K562 (cell line): Measurements from ENCODE around the gene RFT1. TPM values are rescaled to one million over a fixed set of nuclear protein-coding genes. Genes with fewer than 3 reads are reported as not detected.

Source experiments
- BHLHE40 ChIP-seq: IDR thresholded peaks from 2 replicates; pipeline ENCODE4 v1.6.1; 2011; ENCODE audit warnings: low read length, improper control_type of control experiment
- EGR1 ChIP-seq: fragments of 450-650 bp; conservative IDR thresholded peaks from 2 replicates; pipeline ENCODE4 v1.6.1; 2017; ENCODE audit warnings: mild to moderate bottlenecking
- GTF2E2 ChIP-seq: fragments of 200-800 bp; sonication (Bioruptor generic); IDR thresholded peaks from 2 replicates; pipeline ENCODE4 v1.6.1; 2016; ENCODE audit warnings: missing genetic modification characterization, missing compliant biosample characterization
- IRF9 ChIP-seq: fragments of 450-650 bp; IDR thresholded peaks from 2 replicates; pipeline ENCODE4 v1.6.1; 2016; ENCODE audit warnings: missing biosample characterization, missing genetic modification characterization
- KLF1 ChIP-seq: fragments of 450-650 bp; IDR thresholded peaks from 2 replicates; pipeline ENCODE4 v1.6.1; 2016; ENCODE audit warnings: missing genetic modification characterization, missing compliant biosample characterization
- L3MBTL2 ChIP-seq: fragments of 450-650 bp; IDR thresholded peaks from 2 replicates; pipeline ENCODE4 v1.6.1; 2016; ENCODE audit warnings: mild to moderate bottlenecking, moderate library complexity
- MECOM ChIP-seq: fragments of 250-450 bp; sonication (Bioruptor Pico); IDR thresholded peaks from 2 replicates; pipeline ENCODE4 v1.8.0; 2022; ENCODE audit warnings: inconsistent platforms
- NBN ChIP-seq: fragments of 450-650 bp; IDR thresholded peaks from 2 replicates; pipeline ENCODE4 v1.6.1; 2016; ENCODE audit warnings: low read depth, mild to moderate bottlenecking
- NCOA6 ChIP-seq: fragments of 450-650 bp; IDR thresholded peaks from 2 replicates; pipeline ENCODE4 v1.6.1; 2017; ENCODE audit warnings: mild to moderate bottlenecking
- NFIC ChIP-seq: fragments of 450-650 bp; IDR thresholded peaks from 2 replicates; pipeline ENCODE4 v1.6.1; 2017; ENCODE audit warnings: mild to moderate bottlenecking, inconsistent platforms
- NFIX ChIP-seq: fragments of 250-450 bp; sonication (Bioruptor Pico); IDR thresholded peaks from 2 replicates; pipeline ENCODE4 v1.4.0; 2020; ENCODE audit warnings: low read depth, mild to moderate bottlenecking, moderate library complexity
- POLR2AphosphoS2 ChIP-seq: IDR thresholded peaks from 2 replicates; pipeline ENCODE4 v1.6.1; 2012; ENCODE audit warnings: low read length, improper control_type of control experiment
- RFX5 ChIP-seq: IDR thresholded peaks from 2 replicates; pipeline ENCODE4 v1.6.1; 2011; ENCODE audit warnings: low read depth, mild to moderate bottlenecking, improper control_type of control experiment, low read length
- SMAD2 ChIP-seq: fragments of 150-350 bp; IDR thresholded peaks from 2 replicates; pipeline ENCODE4 v1.6.1; 2014; ENCODE audit warnings: low read depth, mild to moderate bottlenecking, low read length
- SNIP1 ChIP-seq: fragments of 450-650 bp; IDR thresholded peaks from 2 replicates; pipeline ENCODE4 v1.7.1; 2017; ENCODE audit warnings: low read depth, mild to moderate bottlenecking
- U2AF2 ChIP-seq: fragments of 200-400 bp; formaldehyde crosslinking; optimal IDR thresholded peaks from 2 replicates; pipeline ENCODE3; 2017; ENCODE audit warnings: low read depth, mild to moderate bottlenecking, low read length
- ZBTB33 ChIP-seq: sonication (generic); formaldehyde crosslinking; IDR thresholded peaks from 2 replicates; pipeline ENCODE4 v1.8.1; 2023; ENCODE audit warnings: mild to moderate bottlenecking, missing genetic modification reagents
- ZEB2 ChIP-seq: fragments of 450-650 bp; IDR thresholded peaks from 2 replicates; pipeline ENCODE4 v1.6.1; 2016
- ZFP36 ChIP-seq: fragments of 150-350 bp; IDR thresholded peaks from 2 replicates; pipeline ENCODE4 v1.6.1; 2018; ENCODE audit warnings: low read length, low read depth; ENCODE audit not compliant: partially characterized antibody
- ZNF561 ChIP-seq: fragments of 450-650 bp; formaldehyde crosslinking; conservative IDR thresholded peaks from 2 replicates; pipeline ENCODE4 v1.4.0; 2020; ENCODE audit warnings: mild to moderate bottlenecking, moderate library complexity
- ZNF785 ChIP-seq: fragments of 250-450 bp; sonication (Bioruptor Pico); IDR thresholded peaks from 2 replicates; pipeline ENCODE4 v1.4.0; 2020; ENCODE audit warnings: mild to moderate bottlenecking
- polyA plus RNA-seq, 8 experiments: library from polyadenylated mRNA; depleted of rRNA in 4 of 8; stranded (reverse) in 5 of 8; unstranded in 3 of 8; fragments of >200 nt; fragmentation: Nextera tagmentation in 2 of 8; fragmentation: Illumina TruSeq in 1 of 8; extraction: Ambion mirVana in 2 of 8; extraction: Trizol in 1 of 8; gene quantifications; 2 replicates each; pipeline versions ENCODE4 v1.2.1 to v1.2.3, GENCODE V29; 2011 to 2014; ENCODE audit warnings: inconsistent platforms in 1 of 8, missing spikeins in 1 of 8
- total RNA-seq, 7 experiments: library from RNA; depleted of rRNA in 6 of 7; stranded (reverse); fragments of >200 nt in 6 of 7; fragmentation: Illumina TruSeq in 2 of 7; extraction: Trizol in 2 of 7; gene quantifications; 2 replicates each; pipeline versions ENCODE4 v1.2.1 to v1.2.3, GENCODE V29; 2011 to 2021; ENCODE audit warnings: low replicate concordance in 1 of 7
- TF ChIP-seq, protein P1 (sequence below): fragments of 250-450 bp; sonication (Bioruptor Pico); IDR thresholded peaks from 2 replicates; pipeline ENCODE4 v1.5.0; 2021

Gene RFT1
- total and polyA plus RNA-seq, 9 of the 15 experiments (the other 6 are each of a cell fraction or from before 2014, with no cell fraction given) = 4.4 to 23.8 (median 8.9) TPM

DNA sequence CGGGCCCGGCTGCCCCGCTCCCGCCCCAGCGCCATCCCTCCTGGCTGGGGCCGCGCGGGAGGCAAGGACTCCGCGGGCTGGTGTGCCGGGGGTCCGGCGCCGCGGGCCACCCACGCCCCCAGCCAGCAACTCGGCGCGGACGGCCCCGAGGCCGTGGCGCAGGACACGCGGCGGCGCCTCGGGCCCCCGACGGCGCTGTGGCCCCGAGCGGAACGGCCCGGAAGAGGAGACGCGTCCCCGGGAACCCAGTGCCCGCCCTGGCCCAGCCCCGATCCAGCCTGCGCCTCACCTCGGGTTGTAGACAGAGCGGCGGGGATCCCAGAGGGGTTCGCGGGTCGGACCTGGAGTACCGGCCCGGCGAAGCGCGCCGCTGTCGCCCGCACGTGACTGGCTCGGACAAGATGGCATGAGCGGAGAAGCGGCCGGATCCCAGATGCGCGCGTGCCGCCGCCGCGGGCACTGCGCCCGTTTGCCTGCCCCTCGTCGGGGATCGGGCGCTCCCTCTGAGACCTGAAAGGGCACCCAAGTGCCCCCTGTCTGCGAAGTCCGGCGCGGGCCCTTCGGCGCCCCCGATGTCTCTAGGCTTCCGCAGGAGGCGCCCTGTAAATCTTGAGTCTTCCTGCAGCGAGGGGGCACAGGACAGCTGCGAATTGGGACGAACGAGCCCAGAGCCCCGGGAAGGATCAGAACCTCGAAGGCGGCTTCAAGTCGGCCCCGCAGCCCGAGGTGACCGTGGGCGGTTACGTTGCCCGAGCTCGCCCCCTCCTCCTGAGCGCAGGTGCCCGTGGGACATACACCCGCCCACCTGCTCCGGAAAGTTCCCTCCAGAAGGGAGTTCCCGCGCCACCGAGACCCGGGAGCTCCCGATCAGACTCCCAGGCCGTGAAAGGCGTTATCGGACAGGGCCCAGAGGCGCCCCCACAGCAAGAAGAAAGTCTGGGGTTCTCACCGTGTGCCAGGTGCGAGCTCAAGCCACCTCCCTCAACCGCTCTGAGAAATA, 83.8 kb downstream of the RFT1 start (continued):
- TF ChIP-seq ZBTB33 (CRISPR knock-in tag) (peak; percentile 98), L3MBTL2 (peak; percentile 93), MECOM (CRISPR knock-in tag) (no peak), KLF1 (tag) (no peak), ZNF561 (CRISPR knock-in tag) (no peak), GTF2E2 (tag) (0 out of 2 replicates have a peak, but pooled peaks have one; percentile 44), EGR1 (0 out of 2 replicates have a peak, but pooled peaks have one; percentile 12), SMAD2 (no peak), ZFP36 (no peak), RFX5 (no peak), U2AF2 (no peak), ZNF785 (CRISPR knock-in tag) (no peak), NBN (no peak), NCOA6 (0 out of 2 replicates have a peak, but pooled peaks have one; percentile 48), NFIC (no peak), ZEB2 (no peak), POLR2AphosphoS2 (no peak), BHLHE40 (peak; percentile 41; the same call in 1 of the 2 replicates), NFIX (CRISPR knock-in tag) (no peak), SNIP1 (no peak), IRF9 (tag) (no peak)
- TF ChIP-seq, protein P1, sequence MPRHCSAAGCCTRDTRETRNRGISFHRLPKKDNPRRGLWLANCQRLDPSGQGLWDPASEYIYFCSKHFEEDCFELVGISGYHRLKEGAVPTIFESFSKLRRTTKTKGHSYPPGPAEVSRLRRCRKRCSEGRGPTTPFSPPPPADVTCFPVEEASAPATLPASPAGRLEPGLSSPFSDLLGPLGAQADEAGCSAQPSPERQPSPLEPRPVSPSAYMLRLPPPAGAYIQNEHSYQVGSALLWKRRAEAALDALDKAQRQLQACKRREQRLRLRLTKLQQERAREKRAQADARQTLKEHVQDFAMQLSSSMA (CRISPR knock-in tag) = no peak
